ENCODE measurements around the gene RABL3. TPM values are rescaled to one million over a fixed set of nuclear protein-coding genes. Genes with fewer than 3 reads are reported as not detected.

The RABL3 gene
- total RNA-seq, 1 experiment from 2014 or later = 21.8 TPM

DNA sequence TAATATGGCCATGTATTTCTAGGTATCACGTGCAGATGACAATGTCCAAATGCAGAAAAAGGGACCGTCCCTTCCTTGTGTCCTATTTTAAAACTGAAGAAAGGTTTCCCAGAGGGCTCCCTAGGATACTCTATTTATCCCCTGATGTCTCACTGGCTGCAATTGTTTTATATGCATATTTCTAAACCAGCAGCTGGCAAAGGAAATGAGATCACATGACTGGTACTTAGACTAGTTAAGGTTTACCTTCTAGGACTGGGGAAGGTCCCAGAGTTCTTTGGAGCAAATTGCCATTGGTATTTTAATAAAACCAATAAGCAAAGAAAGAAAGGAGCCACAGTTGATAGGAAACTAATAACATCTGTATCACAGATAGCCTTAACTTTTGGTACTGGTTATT, 29.8 kb upstream of the RABL3 start:
- Mint-ChIP-seq H3K27me3 (ENCODE audit: insufficient read depth, unreplicated experiment) (no peaks in the 10 kb centered on the region), H3K27ac (ENCODE audit: low read depth, unreplicated experiment) (no peak overlapping the region), H3K4me1 (ENCODE audit: insufficient read depth, unreplicated experiment) (peaks cover 8% of the 10 kb centered on the region), H3K9me3 (ENCODE audit: unreplicated experiment) (no peaks in the 10 kb centered on the region), H3K4me3 (ENCODE audit: unreplicated experiment) (no peak overlapping the region), H3K36me3 (ENCODE audit: insufficient read depth, unreplicated experiment) (peaks cover 16% of the 10 kb centered on the region)
- TF ChIP-seq, protein P1, sequence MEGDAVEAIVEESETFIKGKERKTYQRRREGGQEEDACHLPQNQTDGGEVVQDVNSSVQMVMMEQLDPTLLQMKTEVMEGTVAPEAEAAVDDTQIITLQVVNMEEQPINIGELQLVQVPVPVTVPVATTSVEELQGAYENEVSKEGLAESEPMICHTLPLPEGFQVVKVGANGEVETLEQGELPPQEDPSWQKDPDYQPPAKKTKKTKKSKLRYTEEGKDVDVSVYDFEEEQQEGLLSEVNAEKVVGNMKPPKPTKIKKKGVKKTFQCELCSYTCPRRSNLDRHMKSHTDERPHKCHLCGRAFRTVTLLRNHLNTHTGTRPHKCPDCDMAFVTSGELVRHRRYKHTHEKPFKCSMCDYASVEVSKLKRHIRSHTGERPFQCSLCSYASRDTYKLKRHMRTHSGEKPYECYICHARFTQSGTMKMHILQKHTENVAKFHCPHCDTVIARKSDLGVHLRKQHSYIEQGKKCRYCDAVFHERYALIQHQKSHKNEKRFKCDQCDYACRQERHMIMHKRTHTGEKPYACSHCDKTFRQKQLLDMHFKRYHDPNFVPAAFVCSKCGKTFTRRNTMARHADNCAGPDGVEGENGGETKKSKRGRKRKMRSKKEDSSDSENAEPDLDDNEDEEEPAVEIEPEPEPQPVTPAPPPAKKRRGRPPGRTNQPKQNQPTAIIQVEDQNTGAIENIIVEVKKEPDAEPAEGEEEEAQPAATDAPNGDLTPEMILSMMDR (IDR thresholded peaks at IDR 0.05; ENCODE audit: unreplicated experiment) = no peak
- CTCF ChIA-PET = interaction anchor here (0.5 to 2.6 kb wide), 5 partner anchors 23 to 346 kb away, joined by 3 to 17 read pairs (median 4); no protein-coding TSS in a partner anchor
- DNase-seq (ENCODE audit: unreplicated experiment) = no peak
- intact Hi-C loops (cut with micrococcal nuclease) = no loop called here
- POLR2A ChIA-PET = no interaction called here
- no TSS peak for BruUV-seq (replicated peaks)

DNA sequence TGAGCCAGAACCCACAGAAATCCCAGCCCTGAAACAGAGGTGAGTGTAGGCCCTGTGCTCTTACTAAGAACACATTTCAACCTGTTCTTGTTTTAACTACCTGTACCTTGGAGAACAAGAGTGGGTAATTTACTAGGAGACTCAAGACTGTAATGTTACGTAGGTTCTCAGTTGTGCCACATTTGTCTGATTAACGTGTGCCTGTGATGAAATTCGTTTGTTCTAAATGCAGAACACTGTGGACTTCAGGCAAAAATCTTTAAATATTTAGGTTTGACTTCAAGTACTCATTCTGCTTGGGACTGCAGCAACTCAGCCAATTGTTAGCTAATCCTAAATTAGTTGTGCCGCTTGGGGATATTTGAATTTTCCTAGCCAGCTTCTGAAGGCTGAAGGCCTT, 28.6 kb upstream of the RABL3 start:
- TF ChIP-seq, protein P1 (IDR thresholded peaks at IDR 0.05; ENCODE audit: unreplicated experiment) = no peak
- CTCF ChIA-PET = interaction anchor here (0.7 kb wide), 1 partner anchor 203 kb away, joined by 3 read pairs; no protein-coding TSS in a partner anchor
- peaks cover 16% of the 10 kb centered on the region for H3K36me3 Mint-ChIP-seq (ENCODE audit: insufficient read depth, unreplicated experiment)
- no TSS peak for BruUV-seq (replicated peaks)
- no peak overlapping the region for H3K4me3 Mint-ChIP-seq (ENCODE audit: unreplicated experiment)
- H3K9me3 Mint-ChIP-seq (ENCODE audit: unreplicated experiment) = no peaks in the 10 kb centered on the region
- intact Hi-C loops (cut with micrococcal nuclease) = no loop called here
- POLR2A ChIA-PET = no interaction called here
- H3K4me1 Mint-ChIP-seq (ENCODE audit: insufficient read depth, unreplicated experiment) = peaks cover 8% of the 10 kb centered on the region
- no peak overlapping the region for H3K27ac Mint-ChIP-seq (ENCODE audit: low read depth, unreplicated experiment)
- no peak for DNase-seq (ENCODE audit: unreplicated experiment)
- no peaks in the 10 kb centered on the region for H3K27me3 Mint-ChIP-seq (ENCODE audit: insufficient read depth, unreplicated experiment)

DNA sequence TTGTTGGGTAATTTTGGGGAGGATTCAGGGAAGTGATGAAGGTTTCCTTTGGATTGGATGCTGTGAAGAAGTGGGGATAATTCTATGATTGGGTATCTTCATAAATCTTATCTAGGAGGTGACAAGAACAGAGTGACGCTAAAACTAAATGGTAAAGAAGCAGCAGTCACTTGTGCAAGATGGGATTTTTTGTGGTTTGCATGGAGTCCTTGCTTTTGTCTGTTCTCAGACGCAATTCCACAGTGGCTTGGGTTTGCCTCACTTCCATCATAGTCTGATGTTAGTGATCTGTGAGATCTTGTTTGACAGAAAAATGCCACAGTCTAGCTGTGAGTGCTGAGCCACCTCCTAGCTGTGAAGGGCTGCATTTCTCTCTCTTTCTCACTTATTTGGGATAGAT, 27.1 kb upstream of the RABL3 start:
- TF ChIP-seq, protein P1 (IDR thresholded peaks at IDR 0.05; ENCODE audit: unreplicated experiment) = no peak
- no peak overlapping the region for H3K4me3 Mint-ChIP-seq (ENCODE audit: unreplicated experiment)
- peaks cover 8% of the 10 kb centered on the region for H3K4me1 Mint-ChIP-seq (ENCODE audit: insufficient read depth, unreplicated experiment)

DNA sequence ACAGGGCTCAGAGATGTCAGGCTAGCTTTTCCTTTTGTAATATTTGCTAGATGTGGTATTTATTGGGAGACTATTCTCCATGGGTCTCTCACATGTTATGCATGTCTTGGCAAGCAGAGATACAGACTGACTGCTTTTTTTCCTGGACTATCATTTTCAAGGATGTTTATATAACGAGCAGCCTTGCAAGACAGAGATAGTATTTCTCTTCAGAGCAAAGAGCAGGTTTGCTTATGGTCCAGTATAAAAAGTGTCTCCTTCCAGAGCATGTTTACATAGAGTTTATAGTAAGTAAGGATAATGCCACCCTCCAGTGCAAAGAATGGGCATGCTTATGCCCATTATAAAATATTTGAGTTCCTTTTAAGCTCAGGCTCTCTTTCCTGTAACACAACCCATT, 24.8 kb upstream of the RABL3 start:
- H3K4me3 Mint-ChIP-seq (ENCODE audit: unreplicated experiment) = no peak overlapping the region
- peaks cover 18% of the 10 kb centered on the region for H3K4me1 Mint-ChIP-seq (ENCODE audit: insufficient read depth, unreplicated experiment)
- no peaks in the 10 kb centered on the region for H3K27me3 Mint-ChIP-seq (ENCODE audit: insufficient read depth, unreplicated experiment)
- TF ChIP-seq, protein P1 (IDR thresholded peaks at IDR 0.05; ENCODE audit: unreplicated experiment) = no peak
- intact Hi-C loops (cut with micrococcal nuclease) = no loop called here
- no peaks in the 10 kb centered on the region for H3K9me3 Mint-ChIP-seq (ENCODE audit: unreplicated experiment)
- BruUV-seq (replicated peaks) = no TSS peak
- ChIA-PET POLR2A (no interaction called here), CTCF (interaction anchor here (0.8 to 2.4 kb wide), 4 partner anchors 11 to 200 kb away, joined by 3 to 9 read pairs (median 3); no protein-coding TSS in a partner anchor)
- DNase-seq (ENCODE audit: unreplicated experiment) = no peak
- H3K27ac Mint-ChIP-seq (ENCODE audit: low read depth, unreplicated experiment) = no peak overlapping the region
- peaks cover 8% of the 10 kb centered on the region for H3K36me3 Mint-ChIP-seq (ENCODE audit: insufficient read depth, unreplicated experiment)

More for the DNA sequence above, 27.1 kb upstream of the RABL3 start:
- no TSS peak for BruUV-seq (replicated peaks)
- intact Hi-C loops (cut with micrococcal nuclease) = no loop called here
- CTCF ChIA-PET = interaction anchor here (0.7 to 2.4 kb wide), 3 partner anchors 10 to 200 kb away, joined by 3 to 9 read pairs (median 5); no protein-coding TSS in a partner anchor
- no peak for DNase-seq (ENCODE audit: unreplicated experiment)
- Mint-ChIP-seq H3K27ac (ENCODE audit: low read depth, unreplicated experiment) (no peak overlapping the region), H3K36me3 (ENCODE audit: insufficient read depth, unreplicated experiment) (peaks cover 16% of the 10 kb centered on the region), H3K9me3 (ENCODE audit: unreplicated experiment) (no peaks in the 10 kb centered on the region), H3K27me3 (ENCODE audit: insufficient read depth, unreplicated experiment) (no peaks in the 10 kb centered on the region)
- POLR2A ChIA-PET = no interaction called here
